H1 (cell line): Measurements from ENCODE around the gene EYA2. TPM values are rescaled to one million over a fixed set of nuclear protein-coding genes. Genes with fewer than 3 reads are reported as not detected.
A peak's percentile ranks its signal among the peaks of the same experiment; 100 is the strongest.

Source experiments
- CTCF ChIA-PET: fragments of 300-600 bp; sonication (Branson Sonifier 250); formaldehyde crosslinking; loops from one replicate; lab custom pipeline; 2021; ENCODE audit not compliant: partially characterized antibody; lab: Charles Lee
- POLR2A ChIA-PET: fragments of 300-600 bp; sonication (Branson Sonifier 250); formaldehyde crosslinking; loops from one replicate; lab custom pipeline; 2021; ENCODE audit warnings: inconsistent platforms; ENCODE audit not compliant: partially characterized antibody; lab: Charles Lee
- DNase-seq, 2 experiments: peaks; one replicate each; pipeline versions ENCODE4 v3.0.0 to v3.0.0-alpha.2; 2010 to 2022; ENCODE audit warnings: low spot score in 2 of 2, low read depth in 1 of 2, mixed read lengths in 1 of 2
- FAIRE-seq: peaks from 2 replicates; lab custom pipeline; 2011; peaks lifted over from hg19 to GRCh38; lab: Jason Lieb, UNC
- H2AFZ ChIP-seq: 2 replicates; pipeline ENCODE4 v1.8.1; 2012; ENCODE audit warnings: low read length, inconsistent platforms
- H2AK5ac ChIP-seq: 2 replicates; pipeline ENCODE4 v1.6.1; 2013; ENCODE audit warnings: low read depth, low read length
- H2BK120ac ChIP-seq: replicated peaks from 2 replicates; pipeline ENCODE3; 2013; ENCODE audit warnings: low read depth, low read length, inconsistent platforms
- H2BK12ac ChIP-seq: 2 replicates; pipeline ENCODE4 v1.6.1; 2013; ENCODE audit warnings: low read depth, low read length
- H2BK15ac ChIP-seq: 2 replicates; pipeline ENCODE4 v1.6.1; 2013; ENCODE audit warnings: low read length
- H2BK20ac ChIP-seq: 2 replicates; pipeline ENCODE4 v1.6.1; 2013; ENCODE audit warnings: low read length
- H2BK5ac ChIP-seq: 2 replicates; pipeline ENCODE4 v1.6.1; 2013; ENCODE audit warnings: low read depth, low read length
- H3K14ac ChIP-seq: 2 replicates; pipeline ENCODE4 v1.6.1; 2013; ENCODE audit warnings: inconsistent platforms; ENCODE audit not compliant: insufficient read length
- H3K18ac ChIP-seq: 2 replicates; pipeline ENCODE4 v1.6.1; 2013; ENCODE audit warnings: low read length; ENCODE audit errors: extremely low read depth
- H3K23ac ChIP-seq: 2 replicates; pipeline ENCODE4 v1.6.1; 2013; ENCODE audit warnings: inconsistent platforms; ENCODE audit not compliant: insufficient read length
- H3K23me2 ChIP-seq: 2 replicates; pipeline ENCODE4 v1.6.1; 2013; ENCODE audit warnings: low read depth, low read length
- H3K27ac ChIP-seq: 2 replicates; pipeline ENCODE4 v1.6.1; 2011; ENCODE audit warnings: low read depth, low read length, inconsistent platforms
- H3K27me3 ChIP-seq, 4 experiments: replicated peaks in 1 of 4; 1 replicate in 1 of 4; 2 replicates in 3 of 4; pipeline versions ENCODE4 v1.6.1 to v1.8.1; 2011 to 2013; ENCODE audit warnings: low read length in 3 of 4, mild to moderate bottlenecking in 3 of 4, inconsistent platforms in 2 of 4, mixed read lengths in 2 of 4, moderate library complexity in 1 of 4; ENCODE audit not compliant: control insufficient read depth in 3 of 4, insufficient read depth in 3 of 4; ENCODE audit errors: extremely low read depth in 1 of 4
- H3K36me3 ChIP-seq, 4 experiments: 2 replicates each; pipeline versions ENCODE4 v1.6.1 to v1.8.1; 2011 to 2013; ENCODE audit warnings: mild to moderate bottlenecking in 4 of 4, low read length in 3 of 4, moderate library complexity in 2 of 4, control low read depth in 1 of 4, inconsistent platforms in 1 of 4; ENCODE audit not compliant: insufficient read depth in 4 of 4, control insufficient read depth in 2 of 4
- H3K4ac ChIP-seq: replicated peaks from 2 replicates; pipeline ENCODE3; 2013; ENCODE audit warnings: low read length, low read depth, mixed read lengths, inconsistent platforms; ENCODE audit not compliant: insufficient read length
- H3K4me1 ChIP-seq, 4 experiments: replicated peaks in 1 of 4; 1 replicate in 1 of 4; 2 replicates in 3 of 4; pipeline versions ENCODE4 v1.6.1 to v1.8.1; 2011 to 2013; ENCODE audit warnings: low read length in 3 of 4, inconsistent platforms in 2 of 4, mixed read lengths in 1 of 4; ENCODE audit not compliant: insufficient read depth in 4 of 4, control insufficient read depth in 3 of 4
- H3K4me2 ChIP-seq, 2 experiments: 2 replicates each; pipeline versions ENCODE4 v1.6.1 to v1.8.1; 2011 to 2013; ENCODE audit warnings: low read depth in 2 of 2, low read length in 2 of 2, control low read depth in 1 of 2, inconsistent platforms in 1 of 2, mild to moderate bottlenecking in 1 of 2; ENCODE audit not compliant: insufficient read depth in 1 of 2
- H3K4me3 ChIP-seq, 4 experiments: fragments of 200-600, 300-600 bp in 1 of 4; sonication (generic), shearing (Covaris generic), sonication (Bioruptor Twin) in 1 of 4; 2 replicates each; pipeline versions ENCODE4 v1.5.1 to v1.8.1; 2011 to 2016; ENCODE audit warnings: low read length in 4 of 4, low read depth in 3 of 4, control low read depth in 2 of 4, inconsistent platforms in 2 of 4, mild to moderate bottlenecking in 2 of 4, mixed read lengths in 1 of 4, moderate library complexity in 1 of 4; ENCODE audit not compliant: insufficient read depth in 2 of 4; ENCODE audit errors: extremely low read depth in 1 of 4
- H3K56ac ChIP-seq: replicated peaks from 2 replicates; pipeline ENCODE3; 2013; ENCODE audit warnings: low read depth, mild to moderate bottlenecking, mixed read lengths, low read length, inconsistent platforms; ENCODE audit not compliant: insufficient read length
- H3K79me1 ChIP-seq: 2 replicates; pipeline ENCODE4 v1.6.1; 2013; ENCODE audit warnings: low read depth, low read length, control low read depth
- H3K79me2 ChIP-seq, 2 experiments: 2 replicates each; pipeline versions ENCODE4 v1.6.1 to v1.8.1; 2012 to 2013; ENCODE audit warnings: low read length in 2 of 2, mild to moderate bottlenecking in 2 of 2, inconsistent platforms in 1 of 2; ENCODE audit not compliant: insufficient read depth in 2 of 2, control insufficient read depth in 1 of 2
- H3K9ac ChIP-seq, 4 experiments: replicated peaks in 1 of 4; 1 replicate in 1 of 4; 2 replicates in 3 of 4; pipeline versions ENCODE4 v1.6.1 to v1.8.1; 2011 to 2013; ENCODE audit warnings: low read depth in 3 of 4, low read length in 3 of 4, control low read depth in 2 of 4, mild to moderate bottlenecking in 2 of 4, moderate library complexity in 2 of 4, inconsistent platforms in 1 of 4; ENCODE audit errors: extremely low read depth in 1 of 4
- H3K9me3 ChIP-seq, 2 experiments: 2 replicates each; pipeline versions ENCODE4 v1.6.1 to v1.8.1; 2012 to 2013; ENCODE audit warnings: mild to moderate bottlenecking in 2 of 2, moderate library complexity in 2 of 2, control low read depth in 1 of 2, inconsistent platforms in 1 of 2, low read depth in 1 of 2, low read length in 1 of 2, mixed read lengths in 1 of 2; ENCODE audit not compliant: insufficient read depth in 2 of 2
- H4K20me1 ChIP-seq, 2 experiments: replicated peaks in 1 of 2; 2 replicates each; pipeline versions ENCODE3 to v1.8.1; 2011 to 2013; ENCODE audit warnings: inconsistent platforms in 2 of 2, low read length in 2 of 2, mild to moderate bottlenecking in 1 of 2; ENCODE audit not compliant: insufficient read depth in 2 of 2, control insufficient read depth in 1 of 2
- H4K5ac ChIP-seq: 2 replicates; pipeline ENCODE4 v1.6.1; 2013; ENCODE audit warnings: low read length, low read depth, mixed read lengths, inconsistent platforms; ENCODE audit not compliant: insufficient read length
- H4K8ac ChIP-seq: 2 replicates; pipeline ENCODE4 v1.8.0; 2013; ENCODE audit warnings: mild to moderate bottlenecking, moderate library complexity, low read length, inconsistent platforms; ENCODE audit not compliant: insufficient read depth; ENCODE audit errors: extremely low read depth
- H4K91ac ChIP-seq: replicated peaks from 2 replicates; pipeline ENCODE3; 2013; ENCODE audit warnings: low read length, mixed read lengths, inconsistent platforms; ENCODE audit not compliant: insufficient read length
- BRCA1 ChIP-seq: IDR thresholded peaks from 2 replicates; pipeline ENCODE4 v1.6.1; 2012; ENCODE audit warnings: low read depth, low read length, improper control_type of control experiment
- CHD1 ChIP-seq: IDR thresholded peaks from 2 replicates; pipeline ENCODE4 v1.6.1; 2012; ENCODE audit warnings: low read depth, low read length, improper control_type of control experiment
- CTBP2 ChIP-seq: IDR thresholded peaks from 2 replicates; pipeline ENCODE4 v1.7.0; 2011; ENCODE audit warnings: borderline replicate concordance, mild to moderate bottlenecking, moderate library complexity, mixed read lengths, low read length; ENCODE audit not compliant: insufficient read depth, insufficient read length
- KDM1A ChIP-seq: fragments of 200-600, 300-600 bp; sonication (generic); IDR thresholded peaks from 2 replicates; pipeline ENCODE4 v1.7.1; 2016; ENCODE audit warnings: mild to moderate bottlenecking, low read length, borderline replicate concordance
- SP1 ChIP-seq: IDR thresholded peaks from 2 replicates; pipeline ENCODE4 v1.6.1; 2011; ENCODE audit warnings: low read depth, low read length
- ZNF274 ChIP-seq: IDR thresholded peaks from 2 replicates; pipeline ENCODE4 v1.7.0; 2012; ENCODE audit warnings: low read length, borderline replicate concordance; ENCODE audit errors: extremely low read depth
- WGBS, 2 experiments: shearing (Covaris generic) in 1 of 2; methylation state at CpG; one replicate each; pipeline versions ENCODE4 v1.1.6 to v1.1.7; 2013 to 2015; ENCODE audit warnings: low lambda C conversion rate in 2 of 2, mixed read lengths in 2 of 2, inconsistent platforms in 1 of 2, low coverage in 1 of 2, missing lambda C conversion rate in 1 of 2; ENCODE audit not compliant: insufficient replicate concordance in 2 of 2, insufficient coverage in 1 of 2, insufficient read length in 1 of 2; ENCODE audit errors: extremely low coverage in 1 of 2, missing lambda C conversion rate in 1 of 2; 5-methylcytosine and 5-hydroxymethylcytosine counted together
- polyA plus RNA-seq, 7 experiments: library from polyadenylated mRNA; depleted of rRNA in 3 of 7; stranded (reverse) in 5 of 7; unstranded in 2 of 7; fragments of >200 nt in 5 of 7; fragments of 200-250 nt in 2 of 7; gene quantifications; 1 replicate in 5 of 7; 2 replicates in 1 of 7; 4 replicates in 1 of 7; pipeline versions ENCODE4 v1.2.1 to v1.2.3, GENCODE V29; 2011 to 2013; ENCODE audit warnings: missing spikeins in 2 of 7, mixed read lengths in 2 of 7
- total RNA-seq: library from RNA; stranded (reverse); fragmentation: NEBNext Ultra II Directional; extraction: Animal tissue kit (Norgen Biotek cat#: 25700); gene quantifications from 2 replicates; pipeline ENCODE4 v1.2.1, GENCODE V29; 2021

The EYA2 gene
- total and polyA plus RNA-seq, 2 of the 8 experiments (the other 6 are each of a cell fraction or from before 2014, with no cell fraction given), result 1.6 to 1.7 TPM

GRCh38 chr20:46917155-46917554 lies 22.5 kb downstream of the EYA2 start:
- ChIA-PET POLR2A (no interaction called here), CTCF (interaction anchor here (0.6 to 2.5 kb wide), 3 partner anchors 11 to 349 kb away, joined by 3 to 8 read pairs (median 3); no protein-coding TSS in a partner anchor)
- no peak overlapping the region for H3K18ac ChIP-seq
- no peak overlapping the region for H2BK15ac ChIP-seq
- no peaks in the 10 kb centered on the region for H3K27me3 ChIP-seq
- no peak overlapping the region for H3K4ac ChIP-seq
- no peak overlapping the region for H3K27ac ChIP-seq
- H3K79me1 ChIP-seq, result no peaks in the 10 kb centered on the region
- WGBS, 2 experiments, result 87% methylated on average over 7 of the region's 7 CpGs; no CpG with 5 or more reads in 1 of the 2 experiments
- H3K36me3 ChIP-seq, result no peaks in the 10 kb centered on the region
- H2AK5ac ChIP-seq, result no peak overlapping the region
- no peaks in the 10 kb centered on the region for H3K79me2 ChIP-seq
- no peak overlapping the region for H3K4me3 ChIP-seq
- no peaks in the 10 kb centered on the region for H3K4me1 ChIP-seq
- no peak overlapping the region for H4K91ac ChIP-seq
- H3K4me2 ChIP-seq, result no peak overlapping the region
- H2AFZ ChIP-seq, result no peak overlapping the region
- no peaks in the 10 kb centered on the region for H4K20me1 ChIP-seq
- no peak overlapping the region for H3K14ac ChIP-seq
- H4K5ac ChIP-seq, result no peak overlapping the region
- no peak overlapping the region for H2BK20ac ChIP-seq
- H3K56ac ChIP-seq, result no peak overlapping the region
- no peak for TF ChIP-seq BRCA1
- TF ChIP-seq ZNF274, result no peak
- TF ChIP-seq CTBP2, result no peak
- TF ChIP-seq SP1, result no peak
- TF ChIP-seq KDM1A, result 0 out of 2 replicates have a peak, but pooled peaks have one; percentile 66
- no peak for TF ChIP-seq CHD1
- no peak overlapping the region for H2BK5ac ChIP-seq
- no peak overlapping the region for H3K9ac ChIP-seq
- FAIRE-seq (no peak), DNase-seq (no peak)
- H3K9me3 ChIP-seq, result peaks cover 0 to 2% of the 10 kb centered on the region in 2 experiments; a peak in 1 of 4 replicates
- H3K23ac ChIP-seq, result no peak overlapping the region
- peaks cover 2% of the 10 kb centered on the region; the same call in 1 of the 2 replicates for H3K23me2 ChIP-seq
- no peak overlapping the region for H2BK120ac ChIP-seq
- no peak overlapping the region for H2BK12ac ChIP-seq
- H4K8ac ChIP-seq, result no peak overlapping the region
